Hematopoietic multipotent progenitor cell treated with erythropoietin and hydrocortisone succinate and interleukin-3 and kit ligand, for 6 days (in vitro differentiated cells): ENCODE results near the gene OR5K2.

Experiments
- DNase-seq: peaks from one replicate; pipeline ENCODE4 v3.0.0-alpha.2; 2015

OR5K2 gene

GRCh38 chr3:98525494-98525893 is 28.0 kb downstream of the OR5K2 start:
- no peak for DNase-seq

- DNase-seq: no peak
Measured at GRCh38 chr3:98528474-98529346, 31.2 kb downstream of the OR5K2 start.

GRCh38 chr3:98529856-98530459 is 32.5 kb downstream of the OR5K2 start:
- DNase-seq: no peak

GRCh38 chr3:98530676-98531075 is 33.2 kb downstream of the OR5K2 start:
- DNase-seq: no peak

- no peak for DNase-seq
Measured at GRCh38 chr3:98531622-98532274, 34.3 kb downstream of the OR5K2 start, which contains the start of gene GPR15. GPR15 (plus strand) TSS chr3:98531978; CDS start chr3:98532034, 56 bp downstream.

GRCh38 chr3:98532275-98532637 is 34.8 kb downstream of the OR5K2 start:
- no peak for DNase-seq

GRCh38 chr3:98532709-98533571 is 35.5 kb downstream of the OR5K2 start:
- DNase-seq: no peak

GRCh38 chr3:98534168-98534567 is 36.7 kb downstream of the OR5K2 start:
- DNase-seq: no peak

- no peak for DNase-seq
Measured at GRCh38 chr3:98534734-98535133, 37.3 kb downstream of the OR5K2 start.

GRCh38 chr3:98536456-98537017 is 39.1 kb downstream of the OR5K2 start:
- no peak for DNase-seq

- DNase-seq: no peak
Measured at GRCh38 chr3:98540346-98540745, 42.9 kb downstream of the OR5K2 start.

GRCh38 chr3:98541695-98542094 is 44.2 kb downstream of the OR5K2 start:
- no peak for DNase-seq

- DNase-seq: no peak
Measured at GRCh38 chr3:98542623-98543022, 45.1 kb downstream of the OR5K2 start.

GRCh38 chr3:98545940-98546339 is 48.5 kb downstream of the OR5K2 start:
- DNase-seq: no peak
